Thymus (tissue), 14 donors: ENCODE measurements around the gene PDCL2. TPM values are rescaled to one million over a fixed set of nuclear protein-coding genes. Genes with fewer than 3 reads are reported as not detected.

Experiments used
- DNase-seq, 9 donors: peaks; one replicate each; pipeline ENCODE4 v3.0.0-alpha.2; 2013; ENCODE audit warnings: low spot score in 9 of 9, low read depth in 6 of 9, missing footprints in 1 of 9
- H3K27ac ChIP-seq, 2 donors: one replicate each; pipeline ENCODE4 v1.5.1; 2013; ENCODE audit warnings: control low read depth in 1 of 2, low read depth in 1 of 2, low read length in 1 of 2, mild to moderate bottlenecking in 1 of 2, moderate library complexity in 1 of 2
- H3K27me3 ChIP-seq, 2 donors: one replicate each; pipeline ENCODE4 v1.5.1; 2013; ENCODE audit warnings: low read length in 1 of 2; ENCODE audit not compliant: control insufficient read depth in 2 of 2, insufficient read depth in 1 of 2
- H3K36me3 ChIP-seq, 2 donors: one replicate each; pipeline ENCODE4 v1.5.1; 2013; ENCODE audit warnings: low read length in 1 of 2, mild to moderate bottlenecking in 1 of 2, moderate library complexity in 1 of 2; ENCODE audit not compliant: control insufficient read depth in 2 of 2, insufficient read depth in 2 of 2
- H3K4me1 ChIP-seq, 2 donors: one replicate each; pipeline ENCODE4 v1.5.1; 2013; ENCODE audit warnings: low read length in 2 of 2; ENCODE audit not compliant: control insufficient read depth in 2 of 2, insufficient read depth in 2 of 2
- H3K4me3 ChIP-seq, 2 donors: one replicate each; pipeline ENCODE4 v1.5.1; 2013; ENCODE audit warnings: low read length in 2 of 2, control low read depth in 1 of 2, mild to moderate bottlenecking in 1 of 2
- H3K9me3 ChIP-seq, 2 donors: one replicate each; pipeline ENCODE4 v1.5.1; 2013; ENCODE audit warnings: low read length in 1 of 2, mild to moderate bottlenecking in 1 of 2; ENCODE audit not compliant: control insufficient read depth in 2 of 2, insufficient read depth in 1 of 2
- WGBS: extraction: QIAGEN DNeasy Blood & Tissue Kit; methylation state at CpG from one replicate; pipeline ENCODE4 v1.1.7; 2013; 5-methylcytosine and 5-hydroxymethylcytosine counted together
- long read RNA-seq, 10 donors: transcript quantifications; one replicate each; lab custom pipeline, GENCODE V29; 2026
- polyA plus RNA-seq: library from polyadenylated mRNA; stranded (reverse); fragments of 200-250 nt; gene quantifications from one replicate; pipeline ENCODE4 v1.2.3, GENCODE V29; 2013
- total RNA-seq: library from RNA; stranded (reverse); fragments of 120-200 nt; gene quantifications from one replicate; pipeline ENCODE4 v1.2.4, GENCODE V29; 2013
- donor health status: healthy.

The PDCL2 gene
- total RNA-seq, result not detected
- 0.11 TPM for polyA plus RNA-seq
- long read RNA-seq, donor 1, result 0 reads
- long read RNA-seq, donor 2, result 0 reads
- long read RNA-seq, donor 3, result 0 reads
- long read RNA-seq, donor 4, result 0 reads
- long read RNA-seq, donor 5, result 0 reads
- long read RNA-seq, donor 6, result 0 reads
- long read RNA-seq, donor 7, result 0 reads
- long read RNA-seq, donor 8, result 0 reads
- long read RNA-seq, donor 9, result 0 reads
- long read RNA-seq, donor 10, result 0 reads

DNA sequence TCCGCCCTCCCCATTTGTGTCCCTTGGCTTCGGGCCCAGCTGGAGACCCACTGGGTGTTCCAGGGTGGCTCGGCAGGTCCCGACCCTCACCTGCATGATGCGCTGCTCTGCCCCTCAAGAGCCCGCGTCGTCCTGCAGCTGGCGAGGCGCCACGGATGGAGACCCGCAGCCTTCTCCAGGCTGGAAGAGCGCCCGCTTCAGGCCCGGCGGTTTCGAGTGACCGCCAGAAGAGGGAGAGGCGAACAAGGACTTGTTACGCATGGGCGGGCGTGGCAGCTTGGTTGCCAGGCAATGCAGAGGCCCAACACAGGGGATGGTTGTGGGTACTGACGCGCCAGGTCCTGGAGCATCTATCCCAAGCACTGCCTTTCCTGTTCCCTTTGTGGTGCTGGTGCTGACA is at the start of gene PDCL2:
TSS of gene PDCL2 (minus strand) at position 232 of the 400 bp plus-strand sequence. CDS start at position 96, 136 bp downstream.
- H3K27ac ChIP-seq, result no peak within 1 kb of the TSS
- peaks cover 0 to 3% of the 10 kb centered on the region in 2 donors for H3K9me3 ChIP-seq
- H3K4me1 ChIP-seq, result no peaks in the 10 kb centered on the region
- H3K4me3 ChIP-seq, result no peak within 1 kb of the TSS
- no peaks in the 10 kb centered on the region for H3K27me3 ChIP-seq
- WGBS, result 96% methylated on average over 24 of the region's 24 CpGs
- no peak for DNase-seq
- H3K36me3 ChIP-seq, result no peaks in the 10 kb centered on the region

DNA sequence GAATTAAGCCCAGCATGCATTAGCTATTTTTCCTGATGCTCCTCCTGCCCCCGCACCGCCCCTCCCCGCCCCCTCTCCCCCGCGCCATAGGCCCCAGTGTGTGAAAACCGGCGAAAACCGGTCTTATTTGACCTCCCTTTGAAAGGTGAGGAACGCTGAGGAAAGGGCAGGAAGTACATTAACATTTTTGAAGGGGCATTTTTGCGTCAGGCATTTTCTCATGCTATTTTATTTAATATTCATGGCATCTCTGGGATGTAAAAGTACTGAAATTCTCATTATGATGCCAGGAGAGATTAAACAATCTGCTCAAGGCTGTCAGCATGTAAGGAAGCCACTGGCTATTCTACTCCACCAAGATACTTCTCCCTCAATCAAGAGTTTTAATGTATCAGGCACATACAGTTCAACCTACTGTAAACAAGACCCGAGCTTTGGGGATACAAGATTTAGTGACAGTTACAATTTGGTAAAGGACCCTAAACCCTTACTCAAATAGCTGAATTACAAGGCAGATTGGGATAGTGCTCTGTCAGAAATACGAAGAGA is 45.3 kb upstream of the PDCL2 start:
- Histone ChIP-seq H3K4me1 (peaks cover 9 to 12% of the 10 kb centered on the region in 2 donors), H3K36me3 (no peaks in the 10 kb centered on the region), H3K27ac (no peak overlapping the region), H3K4me3 (no peak overlapping the region), H3K9me3 (peaks cover 0 to 3% of the 10 kb centered on the region in 2 donors), H3K27me3 (peaks cover 49 to 62% of the 10 kb centered on the region in 2 donors)
- DNase-seq, result no peak
- 28% methylated on average over 12 of the region's 12 CpGs for WGBS

DNA sequence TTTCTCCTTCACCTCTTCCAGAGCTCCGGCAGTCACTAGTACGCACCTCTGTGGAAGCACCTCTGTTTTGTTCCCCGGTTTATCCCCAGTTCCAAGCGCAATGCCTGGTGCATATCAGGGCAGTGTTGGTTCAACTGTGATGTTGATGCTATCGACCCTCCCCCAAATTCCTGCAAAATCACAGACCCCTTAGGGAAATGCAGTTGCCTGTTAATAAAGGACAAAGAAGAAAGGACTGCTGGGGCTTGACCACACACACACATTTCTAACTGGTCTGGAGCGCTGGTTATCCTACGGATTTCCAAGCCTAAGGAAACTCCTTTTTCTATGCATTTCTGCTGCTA is 44.6 kb upstream of the PDCL2 start:
- no peaks in the 10 kb centered on the region for H3K36me3 ChIP-seq
- peaks cover 0 to 3% of the 10 kb centered on the region in 2 donors for H3K9me3 ChIP-seq
- no peak for DNase-seq
- peaks cover 9 to 12% of the 10 kb centered on the region in 2 donors for H3K4me1 ChIP-seq
- peaks cover 49 to 62% of the 10 kb centered on the region in 2 donors for H3K27me3 ChIP-seq
- WGBS, result 9% methylated on average over 7 of the region's 7 CpGs
- no peak overlapping the region for H3K27ac ChIP-seq
- H3K4me3 ChIP-seq, result peak overlapping the region in 1 of 2 donors; percentile 53

DNA sequence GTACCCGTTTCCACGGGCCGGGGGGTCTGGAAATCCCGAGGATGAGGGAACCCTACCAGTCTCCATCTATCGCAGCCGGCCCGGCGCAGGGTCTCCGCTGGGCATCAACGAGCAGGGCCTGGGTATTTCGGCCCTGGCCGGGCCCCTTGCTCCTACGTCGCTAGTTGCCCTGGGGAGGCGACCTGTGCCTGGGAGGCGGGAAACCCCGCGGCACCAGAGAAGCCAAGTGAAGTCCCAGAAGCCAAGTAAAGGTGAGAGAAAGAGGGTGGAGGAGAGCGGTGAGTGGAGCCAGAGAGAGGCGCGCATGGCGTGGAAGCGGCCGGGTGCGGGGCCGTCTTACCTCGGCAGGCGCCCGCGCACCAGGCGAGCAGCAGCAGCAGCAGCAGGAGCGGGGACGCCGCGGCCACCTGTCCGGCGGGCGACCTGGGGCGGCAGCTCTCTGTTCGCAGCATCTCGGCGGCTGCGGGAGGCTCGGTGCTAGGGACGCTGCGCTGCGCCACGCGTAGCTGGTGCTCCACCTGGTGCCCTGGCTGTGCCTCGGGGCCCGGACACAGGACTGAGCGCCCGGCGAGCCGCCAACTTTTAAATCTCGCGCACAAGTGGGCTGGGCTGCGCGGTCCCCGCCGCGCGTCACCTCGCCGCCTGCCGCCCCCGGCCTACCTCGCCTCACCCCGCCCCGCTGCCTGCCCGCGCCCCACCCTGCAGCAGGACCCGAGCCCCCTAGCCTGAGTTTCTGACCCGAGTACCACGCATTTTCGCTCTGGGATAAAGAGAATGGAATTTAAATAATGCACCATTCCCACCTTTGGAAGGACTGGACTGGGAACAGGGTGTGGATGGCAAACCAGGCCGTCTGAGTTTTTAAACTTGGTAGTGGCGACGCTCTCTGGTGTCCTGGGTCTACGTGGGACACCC is 44.0 kb upstream of the PDCL2 start, which contains the start of gene NMU:
TSS of gene NMU (minus strand) at position 558 of the 915 bp plus-strand sequence. CDS start at position 452, 106 bp downstream.
- H3K36me3 ChIP-seq, result no peaks in the 10 kb centered on the region
- WGBS, result 2% methylated on average over 80 of the region's 80 CpGs
- peaks cover 49 to 62% of the 10 kb centered on the region in 2 donors for H3K27me3 ChIP-seq
- H3K4me1 ChIP-seq, result peaks cover 9 to 12% of the 10 kb centered on the region in 2 donors
- peak in 6 of 9 donors; percentile 13 to 56 (median 25) for DNase-seq
- peak within 1 kb of the TSS; percentile 19 to 53 for H3K4me3 ChIP-seq
- no peak within 1 kb of the TSS for H3K27ac ChIP-seq
- peaks cover 0 to 3% of the 10 kb centered on the region in 2 donors for H3K9me3 ChIP-seq

DNA sequence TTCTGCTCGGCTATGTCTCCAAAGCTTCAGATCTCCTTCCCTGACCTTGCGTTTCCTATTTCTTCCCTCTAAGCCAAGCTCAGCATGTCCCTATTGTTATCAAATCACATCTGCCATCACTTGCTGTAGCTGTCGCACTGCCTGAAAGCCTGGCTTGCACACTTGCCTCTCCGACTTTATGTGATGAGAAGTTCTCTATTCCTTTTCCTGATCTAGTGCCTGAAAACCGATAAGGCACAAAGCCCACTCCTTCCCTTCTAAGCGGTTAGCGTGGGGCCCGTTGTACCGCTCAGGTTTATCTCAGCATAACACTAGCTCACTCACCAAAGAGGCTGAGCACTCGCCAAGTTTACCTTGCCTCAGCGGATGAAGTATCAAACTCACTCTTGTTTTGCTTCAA is 43.2 kb upstream of the PDCL2 start:
- H3K4me3 ChIP-seq, result peak overlapping the region; percentile 19 to 53
- peaks cover 46 to 62% of the 10 kb centered on the region in 2 donors for H3K27me3 ChIP-seq
- DNase-seq, result peak in 1 of 9 donors; percentile 33
- H3K27ac ChIP-seq, result no peak overlapping the region
- peaks cover 9 to 12% of the 10 kb centered on the region in 2 donors for H3K4me1 ChIP-seq
- WGBS, result 2% methylated on average over 11 of the region's 11 CpGs
- H3K9me3 ChIP-seq, result peaks cover 0 to 3% of the 10 kb centered on the region in 2 donors
- no peaks in the 10 kb centered on the region for H3K36me3 ChIP-seq

DNA sequence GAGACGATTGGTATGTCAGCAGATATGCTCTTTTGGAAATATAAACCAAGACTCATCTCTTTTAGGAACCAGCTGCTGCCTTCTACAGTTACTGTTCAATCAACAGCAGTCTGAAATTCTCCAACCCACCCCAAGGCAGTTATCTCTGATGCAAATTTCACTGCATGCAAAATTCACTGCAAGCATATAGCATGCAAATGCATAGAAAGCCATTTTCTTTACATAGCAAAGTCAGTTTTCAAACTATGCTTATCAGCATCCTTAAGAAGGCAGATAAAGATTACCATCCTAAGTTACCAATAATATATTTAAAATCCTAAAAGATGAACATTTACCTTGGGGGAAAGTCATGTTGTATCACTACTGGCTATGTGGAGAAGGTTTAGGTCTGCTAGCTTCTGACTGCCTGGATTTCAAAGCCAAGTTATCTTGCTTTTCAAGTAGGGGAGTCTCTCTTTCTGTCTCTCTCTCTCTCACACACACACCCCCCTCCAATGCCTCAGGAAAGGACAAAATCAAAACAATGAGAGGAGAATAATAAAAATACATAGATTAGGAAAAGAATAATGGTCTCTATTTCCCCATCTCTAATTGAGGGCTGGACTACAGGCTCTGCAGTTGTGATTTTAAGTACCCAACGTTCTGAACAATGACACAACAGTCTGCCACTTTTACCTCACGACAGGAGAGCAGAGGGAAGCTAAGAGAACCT is 42.5 kb upstream of the PDCL2 start:
- peaks cover 44 to 60% of the 10 kb centered on the region in 2 donors for H3K27me3 ChIP-seq
- 37% methylated on average over 3 of the region's 3 CpGs for WGBS
- H3K36me3 ChIP-seq, result no peaks in the 10 kb centered on the region
- DNase-seq, result peak in 1 of 9 donors; percentile 3
- H3K4me3 ChIP-seq, result no peak overlapping the region
- H3K27ac ChIP-seq, result no peak overlapping the region
- H3K4me1 ChIP-seq, result peaks cover 9 to 12% of the 10 kb centered on the region in 2 donors
- peaks cover 0 to 3% of the 10 kb centered on the region in 2 donors for H3K9me3 ChIP-seq

- 86% methylated on average over 6 of the region's 6 CpGs for WGBS
- peaks cover 42 to 57% of the 10 kb centered on the region in 2 donors for H3K27me3 ChIP-seq
Observed at GRCh38 chr4:55633903-55634302, 41.9 kb upstream of the PDCL2 start.

GRCh38 chr4:55625835-55626234 is 33.8 kb upstream of the PDCL2 start:
- Histone ChIP-seq H3K9me3 (no peaks in the 10 kb centered on the region), H3K27me3 (no peaks in the 10 kb centered on the region), H3K27ac (no peak overlapping the region), H3K4me3 (no peak overlapping the region), H3K36me3 (no peaks in the 10 kb centered on the region), H3K4me1 (no peaks in the 10 kb centered on the region)
- no peak for DNase-seq
- WGBS, result 96% methylated on average over 2 of the region's 2 CpGs

More at GRCh38 chr4:55633903-55634302, 41.9 kb upstream of the PDCL2 start:
- no peaks in the 10 kb centered on the region for H3K36me3 ChIP-seq
- H3K4me1 ChIP-seq, result peaks cover 9 to 12% of the 10 kb centered on the region in 2 donors
- DNase-seq, result no peak
- H3K4me3 ChIP-seq, result no peak overlapping the region
- H3K27ac ChIP-seq, result no peak overlapping the region
- peaks cover 0 to 3% of the 10 kb centered on the region in 2 donors for H3K9me3 ChIP-seq
